ENCODE results near the gene IRAK3.

DNA sequence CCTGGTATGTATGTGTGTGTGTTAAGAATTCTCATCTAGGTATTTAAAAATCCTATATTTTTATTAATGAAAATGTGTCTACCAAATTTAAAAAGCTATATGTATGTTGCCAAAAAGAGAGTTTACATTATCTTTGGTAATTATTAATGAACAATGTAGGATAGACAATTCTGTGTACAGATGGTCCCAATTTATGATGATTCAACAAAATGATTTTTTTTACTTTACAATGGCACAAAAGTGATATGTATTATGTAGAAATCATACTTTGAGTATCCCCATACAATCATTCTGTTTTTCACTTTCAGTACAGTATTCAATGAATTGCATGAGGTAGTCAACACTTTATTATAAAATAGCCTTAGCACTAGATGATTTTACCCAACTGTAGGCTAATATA lies 39.4 kb downstream of the IRAK3 start:
- TF ChIP-seq, protein P1, sequence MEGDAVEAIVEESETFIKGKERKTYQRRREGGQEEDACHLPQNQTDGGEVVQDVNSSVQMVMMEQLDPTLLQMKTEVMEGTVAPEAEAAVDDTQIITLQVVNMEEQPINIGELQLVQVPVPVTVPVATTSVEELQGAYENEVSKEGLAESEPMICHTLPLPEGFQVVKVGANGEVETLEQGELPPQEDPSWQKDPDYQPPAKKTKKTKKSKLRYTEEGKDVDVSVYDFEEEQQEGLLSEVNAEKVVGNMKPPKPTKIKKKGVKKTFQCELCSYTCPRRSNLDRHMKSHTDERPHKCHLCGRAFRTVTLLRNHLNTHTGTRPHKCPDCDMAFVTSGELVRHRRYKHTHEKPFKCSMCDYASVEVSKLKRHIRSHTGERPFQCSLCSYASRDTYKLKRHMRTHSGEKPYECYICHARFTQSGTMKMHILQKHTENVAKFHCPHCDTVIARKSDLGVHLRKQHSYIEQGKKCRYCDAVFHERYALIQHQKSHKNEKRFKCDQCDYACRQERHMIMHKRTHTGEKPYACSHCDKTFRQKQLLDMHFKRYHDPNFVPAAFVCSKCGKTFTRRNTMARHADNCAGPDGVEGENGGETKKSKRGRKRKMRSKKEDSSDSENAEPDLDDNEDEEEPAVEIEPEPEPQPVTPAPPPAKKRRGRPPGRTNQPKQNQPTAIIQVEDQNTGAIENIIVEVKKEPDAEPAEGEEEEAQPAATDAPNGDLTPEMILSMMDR (IDR thresholded peaks at IDR 0.05), result no peak
- TF ChIP-seq POLR2A (IDR thresholded peaks at IDR 0.05), result no peak

All from ovary (tissue), 3 donors.